GM18907 (cell line): ENCODE results near the gene GOLGB1.
"Not testable (repeated sequence)": the region's sequence is repeated elsewhere in the genome, so short reads cannot be mapped to it uniquely, and the experiment has no call there.

Experiments used
- ATAC-seq: cut with Tn5 transposase; IDR thresholded peaks from one replicate; pipeline ENCODE4 v1.9.1; 2021; ENCODE audit warnings: mild to moderate bottlenecking, moderate library complexity; ENCODE audit not compliant: unreplicated experiment

Gene GOLGB1

DNA sequence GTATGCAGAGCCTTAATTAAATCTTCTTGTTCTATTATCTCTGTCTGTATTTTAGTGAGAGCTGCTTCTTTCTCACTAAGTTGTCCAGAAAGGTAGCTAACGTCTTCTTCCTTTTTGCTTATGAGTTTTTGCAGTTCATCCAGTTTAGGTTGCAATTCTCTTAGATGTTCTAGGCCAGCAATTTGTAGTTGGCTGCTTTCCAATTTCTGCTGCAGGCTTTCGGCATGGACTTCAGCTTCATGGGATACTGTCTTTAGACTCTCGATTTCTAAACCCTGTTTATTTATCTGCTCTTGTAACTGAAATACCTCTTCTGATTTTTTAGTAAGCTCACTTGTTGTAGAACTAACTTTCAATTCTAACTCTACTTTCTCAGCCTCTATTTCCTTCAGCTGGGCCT lies 53.4 kb downstream of the GOLGB1 start:
- ATAC-seq = no peak

- no peak for ATAC-seq
Measured at GRCh38 chr3:121692010-121692699, 57.4 kb downstream of the GOLGB1 start.

DNA sequence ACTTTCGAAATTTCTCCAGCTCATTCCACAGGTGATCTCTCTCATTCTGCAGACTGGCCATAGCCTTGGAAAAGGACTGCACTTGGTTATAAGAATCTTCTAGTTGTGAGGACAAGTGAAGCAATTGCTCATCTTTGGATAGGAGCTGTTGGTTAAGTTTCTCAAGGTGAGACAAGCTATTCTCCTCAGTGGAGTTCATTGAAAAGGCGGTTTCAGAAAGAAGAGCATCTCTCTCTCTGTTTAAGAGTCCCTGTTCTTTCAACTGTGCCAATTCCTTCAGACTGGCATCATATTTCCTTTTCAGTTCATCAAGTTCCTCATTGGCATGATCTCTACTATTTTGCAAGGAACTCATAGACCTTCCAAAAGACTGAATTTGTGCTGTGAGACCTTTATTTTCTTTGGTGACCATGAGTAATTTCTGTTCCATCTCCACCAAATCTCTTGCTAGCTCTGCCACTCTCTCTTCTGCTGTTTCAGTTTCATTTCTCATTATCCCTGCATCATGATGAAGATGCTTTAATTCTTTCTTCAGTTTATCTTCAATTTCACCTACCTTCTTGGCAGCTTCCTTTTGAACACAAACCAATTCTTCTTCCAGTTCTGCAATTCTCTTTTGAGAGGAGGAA lies 58.6 kb downstream of the GOLGB1 start:
- ATAC-seq = peak; percentile 87

GRCh38 chr3:121688747-121689146 lies 60.8 kb downstream of the GOLGB1 start:
- ATAC-seq = not testable (repeated sequence)

DNA sequence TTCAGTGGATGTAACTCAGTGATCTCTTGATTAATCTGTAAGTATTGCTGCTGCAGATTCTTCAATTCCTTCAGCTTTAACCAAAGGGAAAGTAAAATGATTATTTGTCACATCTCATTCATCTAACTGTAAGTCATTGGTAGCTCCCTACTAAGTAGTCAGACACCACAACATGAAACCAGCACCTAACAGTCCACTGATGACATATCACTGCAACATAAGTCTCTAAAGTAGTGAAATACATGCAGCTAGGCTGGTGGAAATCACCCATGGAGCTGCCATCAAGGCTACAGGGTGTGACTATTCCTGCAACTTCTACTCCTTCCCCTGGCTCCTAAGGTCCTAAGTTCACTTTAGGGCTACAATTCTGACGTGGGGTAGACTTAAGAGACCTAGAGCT lies 67.7 kb downstream of the GOLGB1 start:
- ATAC-seq = no peak

GRCh38 chr3:121677141-121677540 lies 72.4 kb downstream of the GOLGB1 start:
- ATAC-seq = no peak

- no peak for ATAC-seq
Measured at GRCh38 chr3:121670676-121671075, 78.9 kb downstream of the GOLGB1 start.

- ATAC-seq = no peak
Measured at GRCh38 chr3:121667333-121667732, 82.2 kb downstream of the GOLGB1 start.

DNA sequence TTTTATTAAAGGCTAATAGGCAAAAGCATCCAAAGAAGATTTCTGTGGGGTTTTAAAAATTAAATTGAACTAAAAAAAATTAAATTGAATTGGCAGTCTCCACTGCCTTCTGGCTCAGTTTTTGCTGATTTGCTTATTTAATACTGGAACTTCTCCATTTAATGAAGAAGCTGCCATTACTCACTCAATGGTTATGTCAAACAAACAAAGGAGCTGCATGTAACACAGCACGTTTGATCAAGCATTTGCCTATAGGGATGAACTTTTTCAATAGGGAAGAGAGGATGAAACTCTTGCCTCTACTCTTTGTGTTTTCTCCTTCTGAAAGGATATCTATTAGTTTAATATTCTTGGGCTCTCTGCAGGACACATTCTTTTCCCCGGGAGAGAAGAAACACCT lies 84.1 kb downstream of the GOLGB1 start:
- no peak for ATAC-seq

GRCh38 chr3:121663171-121663847 lies 86.2 kb downstream of the GOLGB1 start:
- no peak for ATAC-seq

- ATAC-seq = no peak
Measured at GRCh38 chr3:121662742-121663141, 86.8 kb downstream of the GOLGB1 start.

GRCh38 chr3:121661376-121661775 lies 88.2 kb downstream of the GOLGB1 start:
- no peak for ATAC-seq

DNA sequence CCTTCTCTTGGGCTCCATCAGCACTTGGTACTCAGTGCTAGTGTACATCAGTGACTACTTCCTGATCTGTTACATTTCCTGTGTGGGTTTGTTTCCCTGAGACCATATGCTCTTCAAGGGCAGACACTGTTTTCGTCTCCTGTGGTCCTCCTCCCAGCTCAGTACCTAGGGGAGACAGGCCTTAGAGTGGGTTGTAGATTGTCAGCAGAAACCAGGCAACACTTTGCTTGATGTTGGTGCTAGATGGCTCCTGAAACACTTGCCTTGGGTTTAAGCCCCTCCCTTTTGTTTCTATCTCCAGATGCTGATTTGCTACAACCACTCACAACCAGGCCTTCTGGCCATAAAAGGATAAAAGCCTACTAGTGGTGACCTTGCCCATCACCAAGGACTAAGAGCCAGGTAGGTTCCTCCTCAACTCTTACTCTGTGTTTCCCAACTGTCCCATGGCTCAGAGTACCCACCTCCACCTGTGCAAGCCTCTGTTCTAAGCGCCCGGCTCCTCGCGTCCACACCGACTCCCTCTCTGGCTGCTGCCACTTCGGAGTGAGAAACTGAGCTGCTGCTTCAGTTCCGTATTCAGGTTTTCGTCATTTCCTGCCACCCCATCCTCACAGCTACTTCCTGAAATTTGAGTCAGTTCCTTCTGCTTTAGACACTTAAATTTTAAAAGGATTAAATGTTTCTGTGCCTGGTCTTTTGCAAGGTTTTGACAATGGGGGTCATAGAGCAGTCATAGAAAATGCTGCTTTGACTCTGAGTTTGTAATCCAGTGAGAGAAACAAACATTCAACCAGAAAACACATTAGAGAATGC lies 89.0 kb downstream of the GOLGB1 start, which contains the start of gene HCLS1:
Gene HCLS1, minus strand, starts transcription at position 548 of the 816 bp plus-strand sequence. CDS start 2,556 bp downstream, outside the sequence.
- peak; percentile 88 for ATAC-seq

- ATAC-seq = no peak
Measured at GRCh38 chr3:121659586-121659985, 90.0 kb downstream of the GOLGB1 start.

- no peak for ATAC-seq
Measured at GRCh38 chr3:121658716-121659435, 90.7 kb downstream of the GOLGB1 start.

DNA sequence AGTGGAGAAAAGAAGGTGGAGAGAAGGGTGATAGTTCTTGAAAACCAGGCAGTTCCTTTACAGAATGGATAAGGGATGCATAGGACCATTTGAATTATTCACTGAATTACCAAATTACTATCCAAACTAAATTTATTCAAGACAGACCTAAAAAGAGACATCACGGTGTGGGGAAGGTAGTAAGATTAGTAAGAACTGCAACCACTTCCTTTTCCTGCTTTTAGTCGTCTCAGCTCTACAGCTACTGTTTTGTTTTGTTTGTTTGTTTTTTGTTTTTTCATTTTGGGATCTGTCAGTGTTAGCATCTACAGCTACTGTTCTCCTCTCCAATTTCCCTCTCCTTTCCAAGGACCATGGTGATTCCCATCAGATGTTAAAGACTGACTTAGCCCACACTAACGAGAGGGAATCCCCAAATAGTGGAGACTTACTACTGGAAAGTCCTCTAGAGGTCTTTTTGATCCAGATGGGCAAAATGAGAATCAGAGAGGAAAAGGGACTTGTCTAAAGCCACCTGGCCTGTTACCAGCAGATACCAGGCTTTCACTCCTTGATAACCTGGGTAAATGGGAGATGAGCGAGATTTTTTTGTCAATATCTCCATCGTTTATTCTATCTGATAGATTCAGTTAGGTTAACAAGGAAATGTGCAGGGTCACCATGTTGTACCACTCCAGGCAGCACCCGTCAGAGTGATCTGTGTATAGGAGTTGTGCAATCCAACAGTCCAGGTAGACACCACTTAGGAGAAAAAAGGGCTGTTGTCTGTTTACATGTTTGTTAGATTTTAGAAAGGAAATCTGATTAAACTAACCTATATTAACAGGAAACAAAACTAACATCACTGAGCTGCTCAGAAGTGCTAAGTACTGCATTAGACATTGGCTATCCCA lies 94.8 kb downstream of the GOLGB1 start:
- ATAC-seq = peak; percentile 75

DNA sequence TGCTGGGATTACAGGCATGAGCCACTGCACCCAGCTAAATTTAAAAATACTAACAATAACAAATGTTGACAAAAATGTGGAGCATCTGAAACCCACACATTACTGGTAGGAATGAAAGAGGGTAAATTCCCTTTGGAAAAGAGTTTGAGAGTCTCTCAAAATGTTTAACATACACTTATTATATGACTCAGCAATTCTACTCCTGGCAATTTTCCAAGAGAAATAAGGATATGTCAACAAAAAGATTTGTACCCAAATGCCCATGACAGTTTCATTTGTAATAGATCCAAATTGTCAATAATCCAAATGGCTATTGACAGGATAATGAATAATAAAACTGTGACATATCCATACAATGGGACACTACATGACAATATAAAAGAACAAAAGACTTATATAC lies 97.9 kb downstream of the GOLGB1 start:
- no peak for ATAC-seq

GRCh38 chr3:121649645-121650044 lies 99.9 kb downstream of the GOLGB1 start:
- ATAC-seq = no peak

- no peak for ATAC-seq
Measured at GRCh38 chr3:121648219-121648958, 101.2 kb downstream of the GOLGB1 start.
